ENCODE measurements around the gene PHF5A.
A peak's percentile ranks its signal among the peaks of the same experiment; 100 is the strongest.
"Not testable (repeated sequence)": the region's sequence is repeated elsewhere in the genome, so short reads cannot be mapped to it uniquely, and the experiment has no call there.

Gene PHF5A

DNA sequence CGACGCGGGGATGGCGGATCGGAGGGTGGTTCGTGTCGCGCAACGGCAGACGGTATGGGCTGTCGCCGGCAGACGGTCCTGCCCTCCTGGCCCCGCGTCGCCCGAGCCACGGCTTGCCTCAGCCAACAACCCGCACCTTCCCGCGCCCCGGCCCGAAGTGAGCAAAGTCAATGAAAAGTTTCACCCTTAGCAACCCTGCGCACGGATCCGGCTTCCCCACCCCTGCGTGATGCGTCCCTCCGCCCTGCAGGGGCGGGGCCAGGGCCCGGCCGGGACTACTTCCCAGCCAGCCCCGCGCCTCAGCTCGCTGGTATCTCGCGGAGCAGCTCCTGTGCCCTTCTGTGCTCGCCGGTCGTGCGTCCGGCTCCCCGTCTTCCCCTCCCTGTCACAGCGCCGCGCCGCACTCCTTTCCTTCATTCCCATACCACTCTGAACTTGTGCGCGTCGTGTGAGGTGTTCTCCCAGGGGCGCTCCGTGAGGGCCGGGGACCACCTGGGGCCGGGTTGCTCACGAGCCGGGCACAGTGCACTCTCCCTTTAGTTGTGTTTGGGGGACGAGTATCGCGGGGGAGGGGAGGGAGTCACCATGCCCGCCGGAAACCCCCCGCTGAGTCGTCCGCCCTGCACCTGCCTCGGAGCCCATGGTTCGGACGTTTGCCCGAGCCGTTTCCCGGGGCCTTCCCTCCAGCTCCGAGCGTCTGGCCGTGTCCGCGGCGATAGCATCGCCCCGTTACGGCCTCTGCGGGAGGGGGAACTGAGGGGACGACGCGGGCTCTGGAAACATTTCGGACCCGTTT, 21.7 kb downstream of the PHF5A start, which contains the start of gene TOB2:
Gene TOB2 (minus strand): TSS at position 163 of the 796 bp plus-strand sequence. CDS start 9,456 bp downstream, outside the sequence.
- DNase-seq = peak; percentile 75

DNA sequence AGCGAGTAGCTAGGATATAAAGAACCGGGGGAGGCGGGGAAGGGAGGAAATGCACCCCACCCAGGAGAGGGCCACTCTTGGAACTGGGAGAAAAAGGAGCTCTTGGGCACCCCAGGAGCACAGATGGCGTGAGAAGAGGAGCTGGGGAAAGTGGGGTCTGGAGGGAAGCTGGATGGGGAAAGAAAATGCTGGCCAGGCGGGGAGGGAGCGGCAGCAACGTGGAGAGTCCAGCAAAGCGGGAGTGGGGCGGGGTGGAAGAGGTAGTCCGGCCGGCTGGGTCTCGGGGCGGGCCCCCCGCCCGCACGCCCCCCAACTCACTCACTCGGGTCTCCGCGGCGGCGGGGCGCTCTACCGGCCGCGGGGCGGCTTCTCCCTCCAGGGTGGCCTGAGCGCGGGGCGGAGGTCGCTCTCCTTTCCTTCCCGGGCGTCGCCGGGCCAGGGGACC, 22.4 kb downstream of the PHF5A start:
- DNase-seq = no peak

GRCh38 chr22:41445129-41446056, 23.1 kb downstream of the PHF5A start:
- DNase-seq = no peak

- peak; percentile 85 for DNase-seq
Measured at GRCh38 chr22:41444360-41445128, 23.9 kb downstream of the PHF5A start.

GRCh38 chr22:41442240-41442792, 26.2 kb downstream of the PHF5A start:
- DNase-seq = no peak

GRCh38 chr22:41440511-41440910, 28.0 kb downstream of the PHF5A start:
- DNase-seq = not testable (repeated sequence)

DNA sequence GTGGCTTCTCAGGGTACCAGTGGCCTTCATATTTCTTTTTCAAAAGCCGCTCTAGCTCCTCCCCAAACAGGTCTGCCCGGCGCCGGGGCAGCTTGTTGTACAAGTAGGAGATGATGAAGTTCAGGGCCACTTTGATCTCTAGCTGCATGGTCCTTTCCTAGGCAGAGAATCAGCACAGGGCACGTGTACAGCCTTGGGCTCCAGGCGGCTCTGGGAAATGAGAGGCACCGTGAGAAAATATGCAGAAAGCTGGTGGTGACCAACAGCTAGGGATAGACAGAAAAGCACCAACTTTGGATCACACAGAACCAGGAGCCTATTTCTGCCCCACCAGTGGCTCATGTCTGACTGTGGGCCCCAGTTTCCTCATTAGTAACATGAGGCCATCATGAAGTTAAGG, 31.3 kb downstream of the PHF5A start:
- DNase-seq = no peak

DNA sequence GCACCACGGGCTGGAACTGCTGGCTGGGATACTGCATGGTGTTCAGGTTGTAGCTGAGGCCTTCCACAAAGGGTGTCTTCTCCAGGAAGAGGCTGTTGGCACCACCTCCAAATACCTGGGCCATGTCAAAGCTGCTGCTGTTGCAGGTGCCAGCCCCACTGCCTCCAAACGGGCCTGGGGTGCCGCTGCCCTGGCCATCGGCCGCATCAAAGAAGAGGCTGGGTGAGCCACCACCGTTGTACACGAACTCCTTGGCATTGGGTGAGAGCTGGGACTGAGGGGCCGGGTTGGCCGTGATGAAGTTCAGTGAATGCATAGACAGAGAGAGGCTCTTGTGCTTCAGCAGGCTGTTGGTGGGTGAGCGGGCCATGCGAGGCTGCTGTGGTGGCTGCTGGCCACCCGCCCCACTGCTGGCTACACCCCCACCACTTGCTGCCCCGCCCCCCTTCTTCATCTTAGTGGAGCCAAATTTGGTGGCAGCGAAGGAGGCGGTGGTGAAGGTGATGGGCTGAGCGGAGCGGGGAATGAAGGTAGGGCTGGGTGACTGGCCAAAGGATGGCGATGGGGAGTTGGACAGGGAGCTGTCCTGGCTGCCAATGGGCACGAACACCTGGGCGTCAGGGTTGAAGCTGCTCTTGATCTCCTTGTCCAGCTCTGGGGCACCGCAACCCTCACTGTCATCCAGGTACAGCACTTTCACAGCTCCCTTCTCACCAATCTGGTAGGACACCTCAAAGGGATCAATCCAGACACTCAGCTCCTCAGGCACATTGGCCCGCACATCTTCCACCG, 32.0 kb downstream of the PHF5A start:
- DNase-seq = no peak

- DNase-seq = no peak
Measured at GRCh38 chr22:41435560-41435959, 32.9 kb downstream of the PHF5A start.

DNA sequence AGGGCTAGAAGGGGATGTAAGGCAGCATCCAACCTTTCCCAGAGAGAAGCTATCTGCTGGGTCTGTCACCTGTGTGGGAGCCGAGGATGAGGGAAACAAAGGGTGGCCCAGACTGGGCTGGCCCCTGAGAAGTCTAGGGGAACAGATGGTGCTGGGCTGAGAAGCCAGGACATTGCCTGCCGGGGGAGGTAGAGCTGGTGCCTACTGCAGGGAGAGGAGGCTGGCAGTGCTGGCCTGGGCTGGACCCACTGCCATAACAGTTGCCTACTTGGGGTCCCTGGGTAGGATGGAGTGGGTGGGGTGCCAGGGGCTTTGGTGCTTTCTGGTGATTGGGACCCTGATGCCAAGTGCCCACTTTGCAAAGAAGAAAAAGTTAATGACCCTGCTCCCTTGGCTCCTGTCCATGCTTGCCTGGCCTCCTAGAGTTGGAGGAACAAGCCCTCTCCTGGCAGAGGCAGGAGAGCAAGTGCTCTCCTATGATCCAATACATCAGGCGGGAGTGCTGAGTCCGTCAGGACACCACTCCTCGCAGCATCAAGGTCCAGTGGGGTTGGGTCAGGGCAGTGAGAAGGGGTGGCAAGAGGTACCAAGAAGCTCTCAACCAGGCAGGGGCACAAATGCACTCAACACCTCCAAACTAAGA, 34.0 kb downstream of the PHF5A start:
- DNase-seq = not testable (repeated sequence)

DNA sequence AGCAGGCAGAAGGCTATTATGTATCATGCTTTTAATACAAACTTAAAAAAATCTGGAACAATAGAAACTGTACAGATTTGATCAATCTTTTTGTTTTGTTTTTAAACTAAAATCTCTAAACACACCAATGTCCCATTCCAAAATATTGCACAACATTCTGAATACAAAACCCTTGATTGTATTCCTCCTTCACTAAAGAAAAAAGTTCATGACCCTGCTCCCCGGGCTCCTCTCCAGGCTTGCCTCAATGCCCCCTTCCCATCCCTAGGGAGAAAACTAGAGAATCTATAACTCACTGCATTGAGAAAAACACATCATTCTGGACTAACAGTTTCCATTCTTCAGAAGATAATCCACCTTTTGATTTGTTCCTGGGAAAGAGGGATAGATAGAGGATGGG, 35.0 kb downstream of the PHF5A start:
- DNase-seq = not testable (repeated sequence)

GRCh38 chr22:41431656-41432055, 36.8 kb downstream of the PHF5A start:
- DNase-seq = no peak

GRCh38 chr22:41429951-41430332, 38.5 kb downstream of the PHF5A start:
- DNase-seq = no peak

DNA sequence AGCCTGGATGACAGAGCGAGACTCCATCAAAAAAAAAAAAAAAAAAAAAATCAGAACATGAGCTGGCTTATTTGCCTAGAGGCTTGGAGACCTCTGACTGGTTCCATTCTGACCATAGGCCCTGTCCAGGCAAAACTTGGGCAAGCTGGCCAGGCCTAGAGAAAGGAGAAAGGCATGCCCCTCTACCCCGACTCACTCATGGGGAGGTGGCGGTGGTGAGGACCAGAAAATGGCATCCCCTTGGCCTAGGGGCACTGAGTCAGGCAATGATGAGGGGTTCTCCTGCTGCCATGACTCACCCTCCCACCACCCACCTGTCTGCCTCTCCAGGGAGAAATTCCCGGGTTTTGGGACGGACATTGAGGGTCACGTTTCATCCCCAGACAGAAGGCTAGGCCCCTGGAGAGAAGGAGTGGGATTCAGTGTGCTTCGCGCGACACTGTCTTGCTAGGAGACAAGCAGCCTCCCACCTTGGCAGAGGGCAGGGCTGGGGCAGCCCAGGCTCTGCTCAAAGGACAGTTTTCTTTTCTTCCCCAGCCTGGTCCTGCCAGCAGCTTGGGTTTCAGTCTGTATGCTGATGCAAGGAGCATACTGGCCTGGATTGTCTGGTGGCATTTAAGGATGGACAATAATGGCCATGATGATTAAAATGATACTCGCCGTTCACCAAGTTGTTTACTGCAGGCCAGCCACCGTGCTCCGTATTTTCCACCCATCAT, 39.1 kb downstream of the PHF5A start:
- DNase-seq = no peak

DNA sequence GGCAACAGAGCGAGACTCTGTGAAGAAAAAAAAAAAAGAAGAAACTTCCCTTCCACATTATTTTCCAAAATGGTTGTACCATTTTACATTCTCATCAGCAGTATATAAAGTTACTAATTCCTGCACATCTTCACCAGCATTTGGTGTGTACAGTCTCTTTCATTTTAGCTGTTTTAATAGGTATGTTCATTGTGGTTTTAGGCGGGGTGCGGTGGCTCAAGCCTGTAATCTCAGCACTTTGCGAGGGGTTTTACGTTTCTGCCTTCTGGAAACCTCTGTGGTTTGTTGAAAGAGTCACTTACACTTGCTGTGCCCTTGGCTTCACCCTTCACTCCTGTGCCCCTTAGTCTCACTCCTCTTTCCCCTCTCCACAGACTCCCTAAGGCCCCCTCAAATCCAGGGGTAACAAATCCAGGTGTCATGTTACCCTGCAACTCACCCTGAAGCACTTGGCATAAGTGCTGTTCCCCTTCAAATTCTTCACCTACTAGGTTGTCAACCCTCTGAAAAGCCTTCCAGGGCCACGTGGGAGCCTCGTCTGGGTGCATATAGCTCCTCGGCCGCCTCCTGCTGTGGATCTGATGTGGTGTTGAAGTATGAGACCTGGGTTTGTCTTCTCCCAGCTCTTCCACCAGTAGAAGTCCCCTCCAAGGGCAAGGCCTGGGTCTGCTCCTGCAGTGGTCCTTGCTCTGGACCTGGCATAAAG, 42.7 kb downstream of the PHF5A start:
- DNase-seq = no peak

GRCh38 chr22:41418717-41419116, 49.8 kb downstream of the PHF5A start:
- DNase-seq = no peak

GRCh38 chr22:41417622-41418390, 50.7 kb downstream of the PHF5A start:
- DNase-seq = no peak

DNA sequence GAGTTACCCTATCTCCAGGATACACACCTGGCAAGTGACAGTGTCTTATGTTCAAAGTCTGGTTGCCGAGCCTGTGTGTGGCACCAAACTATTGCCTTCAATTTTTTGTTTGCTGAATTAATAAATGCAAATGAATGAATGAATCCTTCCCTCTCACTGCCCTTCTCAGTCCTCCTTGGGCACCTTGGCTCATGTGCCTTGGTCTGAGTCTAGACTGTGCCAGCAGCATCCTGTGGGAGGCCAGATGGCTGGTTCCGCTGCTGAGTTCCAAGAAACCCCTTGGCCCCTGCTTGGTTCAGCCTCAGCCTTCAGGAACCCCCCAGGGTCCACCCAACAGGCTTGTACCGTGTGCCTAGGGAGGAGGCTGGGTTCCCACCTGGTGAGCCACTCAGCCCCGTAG, 52.9 kb downstream of the PHF5A start:
- DNase-seq = no peak

Data from NCI-H226 (cell line).